ENCODE measurements around the gene FUT8.
A peak's percentile ranks its signal among the peaks of the same experiment; 100 is the strongest.
"Not testable (repeated sequence)": the region's sequence is repeated elsewhere in the genome, so short reads cannot be mapped to it uniquely, and the experiment has no call there.

The FUT8 gene

GRCh38 chr14:65456247-65456646, 43.7 kb downstream of the FUT8 start:
- DNase-seq: no peak

- DNase-seq: peak; percentile 27
These were observed 49.2 kb downstream of the FUT8 start for GRCh38 chr14:65461730-65462129.

- DNase-seq: no peak
These were observed 49.9 kb downstream of the FUT8 start for GRCh38 chr14:65462411-65462810.

- DNase-seq: no peak
These were observed 53.1 kb downstream of the FUT8 start for GRCh38 chr14:65465584-65465983.

- not testable (repeated sequence) for DNase-seq
These were observed 55.4 kb downstream of the FUT8 start for GRCh38 chr14:65467926-65468325.

- no peak for DNase-seq
These were observed 57.4 kb downstream of the FUT8 start for GRCh38 chr14:65469903-65470302.

GRCh38 chr14:65470404-65470880, 57.9 kb downstream of the FUT8 start:
- DNase-seq: no peak

GRCh38 chr14:65471038-65471878, 58.7 kb downstream of the FUT8 start:
- DNase-seq: peak; percentile 54

GRCh38 chr14:65472189-65472588, 59.7 kb downstream of the FUT8 start:
- DNase-seq: peak; percentile 92

- no peak for DNase-seq
These were observed 63.9 kb downstream of the FUT8 start for GRCh38 chr14:65476273-65476941.

GRCh38 chr14:65476942-65477318, 64.4 kb downstream of the FUT8 start:
- no peak for DNase-seq

- DNase-seq: no peak
These were observed 65.5 kb downstream of the FUT8 start for GRCh38 chr14:65478017-65478416.

- DNase-seq: peak; percentile 72
These were observed 66.1 kb downstream of the FUT8 start for GRCh38 chr14:65478596-65478995.

- no peak for DNase-seq
These were observed 66.9 kb downstream of the FUT8 start for GRCh38 chr14:65479386-65479785.

GRCh38 chr14:65482757-65483438, 70.4 kb downstream of the FUT8 start:
- no peak for DNase-seq

- no peak for DNase-seq
These were observed 71.1 kb downstream of the FUT8 start for GRCh38 chr14:65483647-65484046.

GRCh38 chr14:65485516-65485915, 73.0 kb downstream of the FUT8 start:
- no peak for DNase-seq

- no peak for DNase-seq
These were observed 74.3 kb downstream of the FUT8 start for GRCh38 chr14:65486863-65487262.

- no peak for DNase-seq
These were observed 75.4 kb downstream of the FUT8 start for GRCh38 chr14:65487783-65488494.

- DNase-seq: no peak
These were observed 78.7 kb downstream of the FUT8 start for GRCh38 chr14:65491274-65491673.

GRCh38 chr14:65492266-65492665, 79.7 kb downstream of the FUT8 start:
- no peak for DNase-seq

- no peak for DNase-seq
These were observed 82.7 kb downstream of the FUT8 start for GRCh38 chr14:65495196-65495595.

Data from NCI-H69 (cell line).